Measurements from ENCODE around the gene PEX1. TPM values are rescaled to one million over a fixed set of nuclear protein-coding genes. Genes with fewer than 3 reads are reported as not detected.

Gene PEX1
- total and polyA plus RNA-seq, 2 of the 13 experiments (the other 11 are each of a cell fraction or from before 2014, with no cell fraction given) = 16.6 to 22.4 TPM

DNA sequence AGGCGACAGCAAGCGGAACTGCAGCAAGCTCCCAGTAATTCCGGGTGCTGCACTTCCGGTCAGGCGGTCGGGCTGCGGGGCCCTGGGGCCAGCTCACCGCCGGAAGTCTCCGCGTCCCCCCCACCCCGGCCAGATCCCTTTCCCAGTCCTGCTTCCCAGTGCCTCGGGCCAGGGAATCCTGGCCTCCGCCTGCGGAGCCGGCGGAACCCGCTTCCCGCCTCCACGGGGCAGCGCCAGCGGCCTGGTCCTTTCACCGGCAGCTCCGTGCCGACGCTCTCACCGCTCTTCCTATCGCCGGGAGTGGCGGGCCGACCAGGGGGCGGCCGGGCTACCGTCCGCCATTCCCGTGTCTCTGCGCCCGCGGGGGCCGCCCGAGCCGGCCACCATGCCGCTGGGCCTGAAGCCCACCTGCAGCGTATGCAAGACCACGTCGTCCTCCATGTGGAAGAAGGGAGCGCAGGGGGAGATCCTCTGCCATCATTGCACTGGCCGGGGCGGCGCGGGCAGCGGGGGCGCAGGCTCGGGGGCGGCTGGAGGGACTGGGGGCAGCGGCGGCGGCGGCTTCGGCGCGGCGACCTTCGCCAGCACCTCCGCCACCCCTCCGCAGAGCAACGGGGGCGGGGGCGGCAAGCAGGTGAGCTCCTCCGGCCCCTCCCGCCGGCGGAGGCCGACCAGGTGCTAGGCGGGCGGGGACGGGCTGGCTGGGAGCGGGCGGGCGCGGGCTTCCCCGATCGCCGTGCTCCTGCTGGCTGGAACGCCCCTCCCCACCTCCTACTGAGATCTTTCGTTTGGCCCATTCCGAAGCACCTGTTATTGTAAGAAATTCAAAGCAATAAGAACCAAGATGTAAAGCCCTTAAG is 80.7 kb downstream of the PEX1 start, which contains the start of gene GATAD1 (continued):
- TF ChIP-seq, protein P1, sequence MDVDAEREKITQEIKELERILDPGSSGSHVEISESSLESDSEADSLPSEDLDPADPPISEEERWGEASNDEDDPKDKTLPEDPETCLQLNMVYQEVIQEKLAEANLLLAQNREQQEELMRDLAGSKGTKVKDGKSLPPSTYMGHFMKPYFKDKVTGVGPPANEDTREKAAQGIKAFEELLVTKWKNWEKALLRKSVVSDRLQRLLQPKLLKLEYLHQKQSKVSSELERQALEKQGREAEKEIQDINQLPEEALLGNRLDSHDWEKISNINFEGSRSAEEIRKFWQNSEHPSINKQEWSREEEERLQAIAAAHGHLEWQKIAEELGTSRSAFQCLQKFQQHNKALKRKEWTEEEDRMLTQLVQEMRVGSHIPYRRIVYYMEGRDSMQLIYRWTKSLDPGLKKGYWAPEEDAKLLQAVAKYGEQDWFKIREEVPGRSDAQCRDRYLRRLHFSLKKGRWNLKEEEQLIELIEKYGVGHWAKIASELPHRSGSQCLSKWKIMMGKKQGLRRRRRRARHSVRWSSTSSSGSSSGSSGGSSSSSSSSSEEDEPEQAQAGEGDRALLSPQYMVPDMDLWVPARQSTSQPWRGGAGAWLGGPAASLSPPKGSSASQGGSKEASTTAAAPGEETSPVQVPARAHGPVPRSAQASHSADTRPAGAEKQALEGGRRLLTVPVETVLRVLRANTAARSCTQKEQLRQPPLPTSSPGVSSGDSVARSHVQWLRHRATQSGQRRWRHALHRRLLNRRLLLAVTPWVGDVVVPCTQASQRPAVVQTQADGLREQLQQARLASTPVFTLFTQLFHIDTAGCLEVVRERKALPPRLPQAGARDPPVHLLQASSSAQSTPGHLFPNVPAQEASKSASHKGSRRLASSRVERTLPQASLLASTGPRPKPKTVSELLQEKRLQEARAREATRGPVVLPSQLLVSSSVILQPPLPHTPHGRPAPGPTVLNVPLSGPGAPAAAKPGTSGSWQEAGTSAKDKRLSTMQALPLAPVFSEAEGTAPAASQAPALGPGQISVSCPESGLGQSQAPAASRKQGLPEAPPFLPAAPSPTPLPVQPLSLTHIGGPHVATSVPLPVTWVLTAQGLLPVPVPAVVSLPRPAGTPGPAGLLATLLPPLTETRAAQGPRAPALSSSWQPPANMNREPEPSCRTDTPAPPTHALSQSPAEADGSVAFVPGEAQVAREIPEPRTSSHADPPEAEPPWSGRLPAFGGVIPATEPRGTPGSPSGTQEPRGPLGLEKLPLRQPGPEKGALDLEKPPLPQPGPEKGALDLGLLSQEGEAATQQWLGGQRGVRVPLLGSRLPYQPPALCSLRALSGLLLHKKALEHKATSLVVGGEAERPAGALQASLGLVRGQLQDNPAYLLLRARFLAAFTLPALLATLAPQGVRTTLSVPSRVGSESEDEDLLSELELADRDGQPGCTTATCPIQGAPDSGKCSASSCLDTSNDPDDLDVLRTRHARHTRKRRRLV (CRISPR knock-in tag; IDR thresholded peaks at IDR 0.05) = no peak
- no peak for TF ChIP-seq ZKSCAN1 (IDR thresholded peaks at IDR 0.05; ENCODE audit: low read length)
- TF ChIP-seq ZNF550 (CRISPR knock-in tag; IDR thresholded peaks at IDR 0.05; ENCODE audit: borderline replicate concordance) = no peak
- TF ChIP-seq ZNF850 (CRISPR knock-in tag; conservative IDR thresholded peaks at IDR 0.05) = no peak
- TF ChIP-seq SIX4 (CRISPR knock-in tag; IDR thresholded peaks at IDR 0.05) = no peak
- TF ChIP-seq, protein P2, sequence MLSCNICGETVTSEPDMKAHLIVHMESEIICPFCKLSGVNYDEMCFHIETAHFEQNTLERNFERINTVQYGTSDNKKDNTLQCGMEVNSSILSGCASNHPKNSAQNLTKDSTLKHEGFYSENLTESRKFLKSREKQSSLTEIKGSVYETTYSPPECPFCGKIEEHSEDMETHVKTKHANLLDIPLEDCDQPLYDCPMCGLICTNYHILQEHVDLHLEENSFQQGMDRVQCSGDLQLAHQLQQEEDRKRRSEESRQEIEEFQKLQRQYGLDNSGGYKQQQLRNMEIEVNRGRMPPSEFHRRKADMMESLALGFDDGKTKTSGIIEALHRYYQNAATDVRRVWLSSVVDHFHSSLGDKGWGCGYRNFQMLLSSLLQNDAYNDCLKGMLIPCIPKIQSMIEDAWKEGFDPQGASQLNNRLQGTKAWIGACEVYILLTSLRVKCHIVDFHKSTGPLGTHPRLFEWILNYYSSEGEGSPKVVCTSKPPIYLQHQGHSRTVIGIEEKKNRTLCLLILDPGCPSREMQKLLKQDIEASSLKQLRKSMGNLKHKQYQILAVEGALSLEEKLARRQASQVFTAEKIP (CRISPR knock-in tag; IDR thresholded peaks at IDR 0.05; ENCODE audit: borderline replicate concordance) = no peak
- TF ChIP-seq ZBTB20 (CRISPR knock-in tag; IDR thresholded peaks at IDR 0.05; ENCODE audit: borderline replicate concordance, low read depth) = no peak
- TF ChIP-seq NONO (IDR thresholded peaks at IDR 0.05) = no peak
- TF ChIP-seq NONO (CRISPR knock-in tag; conservative IDR thresholded peaks at IDR 0.05) = peak; percentile 18; the same call in 1 of the 2 replicates
- TF ChIP-seq NPAS2 (CRISPR knock-in tag; IDR thresholded peaks at IDR 0.05; ENCODE audit: borderline replicate concordance) = no peak
- no peak for TF ChIP-seq RNF2 (conservative IDR thresholded peaks at IDR 0.05; ENCODE audit: low read depth)
- peak; percentile 39; the same call in 1 of the 2 replicates for TF ChIP-seq ZNF121 (CRISPR knock-in tag; IDR thresholded peaks at IDR 0.05)
- TF ChIP-seq, protein P3, sequence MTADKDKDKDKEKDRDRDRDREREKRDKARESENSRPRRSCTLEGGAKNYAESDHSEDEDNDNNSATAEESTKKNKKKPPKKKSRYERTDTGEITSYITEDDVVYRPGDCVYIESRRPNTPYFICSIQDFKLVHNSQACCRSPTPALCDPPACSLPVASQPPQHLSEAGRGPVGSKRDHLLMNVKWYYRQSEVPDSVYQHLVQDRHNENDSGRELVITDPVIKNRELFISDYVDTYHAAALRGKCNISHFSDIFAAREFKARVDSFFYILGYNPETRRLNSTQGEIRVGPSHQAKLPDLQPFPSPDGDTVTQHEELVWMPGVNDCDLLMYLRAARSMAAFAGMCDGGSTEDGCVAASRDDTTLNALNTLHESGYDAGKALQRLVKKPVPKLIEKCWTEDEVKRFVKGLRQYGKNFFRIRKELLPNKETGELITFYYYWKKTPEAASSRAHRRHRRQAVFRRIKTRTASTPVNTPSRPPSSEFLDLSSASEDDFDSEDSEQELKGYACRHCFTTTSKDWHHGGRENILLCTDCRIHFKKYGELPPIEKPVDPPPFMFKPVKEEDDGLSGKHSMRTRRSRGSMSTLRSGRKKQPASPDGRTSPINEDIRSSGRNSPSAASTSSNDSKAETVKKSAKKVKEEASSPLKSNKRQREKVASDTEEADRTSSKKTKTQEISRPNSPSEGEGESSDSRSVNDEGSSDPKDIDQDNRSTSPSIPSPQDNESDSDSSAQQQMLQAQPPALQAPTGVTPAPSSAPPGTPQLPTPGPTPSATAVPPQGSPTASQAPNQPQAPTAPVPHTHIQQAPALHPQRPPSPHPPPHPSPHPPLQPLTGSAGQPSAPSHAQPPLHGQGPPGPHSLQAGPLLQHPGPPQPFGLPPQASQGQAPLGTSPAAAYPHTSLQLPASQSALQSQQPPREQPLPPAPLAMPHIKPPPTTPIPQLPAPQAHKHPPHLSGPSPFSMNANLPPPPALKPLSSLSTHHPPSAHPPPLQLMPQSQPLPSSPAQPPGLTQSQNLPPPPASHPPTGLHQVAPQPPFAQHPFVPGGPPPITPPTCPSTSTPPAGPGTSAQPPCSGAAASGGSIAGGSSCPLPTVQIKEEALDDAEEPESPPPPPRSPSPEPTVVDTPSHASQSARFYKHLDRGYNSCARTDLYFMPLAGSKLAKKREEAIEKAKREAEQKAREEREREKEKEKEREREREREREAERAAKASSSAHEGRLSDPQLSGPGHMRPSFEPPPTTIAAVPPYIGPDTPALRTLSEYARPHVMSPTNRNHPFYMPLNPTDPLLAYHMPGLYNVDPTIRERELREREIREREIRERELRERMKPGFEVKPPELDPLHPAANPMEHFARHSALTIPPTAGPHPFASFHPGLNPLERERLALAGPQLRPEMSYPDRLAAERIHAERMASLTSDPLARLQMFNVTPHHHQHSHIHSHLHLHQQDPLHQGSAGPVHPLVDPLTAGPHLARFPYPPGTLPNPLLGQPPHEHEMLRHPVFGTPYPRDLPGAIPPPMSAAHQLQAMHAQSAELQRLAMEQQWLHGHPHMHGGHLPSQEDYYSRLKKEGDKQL (CRISPR knock-in tag; IDR thresholded peaks at IDR 0.05; ENCODE audit: low read depth) = no peak
- no peak for TF ChIP-seq EHMT2 (IDR thresholded peaks at IDR 0.05; ENCODE audit: borderline replicate concordance, low read depth, low read length)
- TF ChIP-seq TSC22D2 (CRISPR knock-in tag; IDR thresholded peaks at IDR 0.05; ENCODE audit: borderline replicate concordance) = 0 out of 2 replicates have a peak, but pooled peaks have one; percentile 31
- peak; percentile 91 for TF ChIP-seq PHF20 (CRISPR knock-in tag; IDR thresholded peaks at IDR 0.05)
